22Rv1 (cell line): ENCODE data around the gene KCNQ5.

ENCODE experiments used
- ZFX ChIP-seq: fragments of 450-650 bp; IDR thresholded peaks from 2 replicates; pipeline ENCODE4 v1.6.1; 2017; ENCODE audit warnings: antibody characterized with exemption, borderline replicate concordance
- TF ChIP-seq, protein P1 (sequence below): fragments of 450-650 bp; IDR thresholded peaks from 2 replicates; pipeline ENCODE4 v1.5.1; 2017; ENCODE audit warnings: mild to moderate bottlenecking

DNA sequence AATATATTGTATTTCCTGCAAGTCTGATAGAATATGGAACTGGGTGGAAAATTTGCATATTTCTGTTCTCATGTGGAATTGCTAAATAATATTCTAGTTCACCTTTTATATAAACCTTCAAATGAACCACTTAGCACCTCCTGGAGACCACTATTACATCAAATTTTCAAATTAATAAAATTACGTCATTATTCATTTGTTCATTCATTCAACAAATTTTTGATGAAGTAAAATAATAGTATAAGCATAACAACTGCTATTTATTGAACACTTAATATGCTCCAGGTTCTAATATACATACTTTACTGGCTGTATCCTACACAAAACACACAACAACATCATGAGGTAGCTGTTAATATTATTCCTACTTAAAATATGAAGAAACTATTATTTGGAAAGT is 215.1 kb downstream of the KCNQ5 start:
- TF ChIP-seq, protein P1, sequence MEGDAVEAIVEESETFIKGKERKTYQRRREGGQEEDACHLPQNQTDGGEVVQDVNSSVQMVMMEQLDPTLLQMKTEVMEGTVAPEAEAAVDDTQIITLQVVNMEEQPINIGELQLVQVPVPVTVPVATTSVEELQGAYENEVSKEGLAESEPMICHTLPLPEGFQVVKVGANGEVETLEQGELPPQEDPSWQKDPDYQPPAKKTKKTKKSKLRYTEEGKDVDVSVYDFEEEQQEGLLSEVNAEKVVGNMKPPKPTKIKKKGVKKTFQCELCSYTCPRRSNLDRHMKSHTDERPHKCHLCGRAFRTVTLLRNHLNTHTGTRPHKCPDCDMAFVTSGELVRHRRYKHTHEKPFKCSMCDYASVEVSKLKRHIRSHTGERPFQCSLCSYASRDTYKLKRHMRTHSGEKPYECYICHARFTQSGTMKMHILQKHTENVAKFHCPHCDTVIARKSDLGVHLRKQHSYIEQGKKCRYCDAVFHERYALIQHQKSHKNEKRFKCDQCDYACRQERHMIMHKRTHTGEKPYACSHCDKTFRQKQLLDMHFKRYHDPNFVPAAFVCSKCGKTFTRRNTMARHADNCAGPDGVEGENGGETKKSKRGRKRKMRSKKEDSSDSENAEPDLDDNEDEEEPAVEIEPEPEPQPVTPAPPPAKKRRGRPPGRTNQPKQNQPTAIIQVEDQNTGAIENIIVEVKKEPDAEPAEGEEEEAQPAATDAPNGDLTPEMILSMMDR, result no peak
- no peak for TF ChIP-seq ZFX
